SH-SY5Y (cell line): ENCODE measurements around the gene ITPR1.

Experiments
- GATA2 ChIP-seq: IDR thresholded peaks from 2 replicates; pipeline ENCODE4 v1.6.1; 2011; ENCODE audit warnings: mild to moderate bottlenecking, low read depth, low read length
- GATA3 ChIP-seq: IDR thresholded peaks from 2 replicates; pipeline ENCODE4 v1.6.1; 2011; ENCODE audit warnings: low read depth, mild to moderate bottlenecking, low read length, moderate library complexity

GRCh38 chr3:4533489-4534443 is 40.6 kb downstream of the ITPR1 start:
- TF ChIP-seq GATA2, result peak; percentile 31; the same call in 1 of the 2 replicates
- TF ChIP-seq GATA3, result no peak
